ENCODE results near the gene IER5L. TPM values are rescaled to one million over a fixed set of nuclear protein-coding genes. Genes with fewer than 3 reads are reported as not detected.

Gene IER5L
- total RNA-seq, 4 donors from 2014 or later: 5.0 to 24.2 (median 12.9) TPM

- Histone ChIP-seq H3K27me3 (no peaks in the 10 kb centered on the region), H3K27ac (replicated peaks in 1 of 4) (peak overlapping the region; percentile 35 to 55 (median 46)), H3K4me3 (no peak overlapping the region), H3K36me3 (no peaks in the 10 kb centered on the region), H3K9me3 (no peaks in the 10 kb centered on the region), H3K4me1 (peaks cover 5 to 24% (median 10%) of the 10 kb centered on the region in 4 donors)
- TF ChIP-seq, protein P1, sequence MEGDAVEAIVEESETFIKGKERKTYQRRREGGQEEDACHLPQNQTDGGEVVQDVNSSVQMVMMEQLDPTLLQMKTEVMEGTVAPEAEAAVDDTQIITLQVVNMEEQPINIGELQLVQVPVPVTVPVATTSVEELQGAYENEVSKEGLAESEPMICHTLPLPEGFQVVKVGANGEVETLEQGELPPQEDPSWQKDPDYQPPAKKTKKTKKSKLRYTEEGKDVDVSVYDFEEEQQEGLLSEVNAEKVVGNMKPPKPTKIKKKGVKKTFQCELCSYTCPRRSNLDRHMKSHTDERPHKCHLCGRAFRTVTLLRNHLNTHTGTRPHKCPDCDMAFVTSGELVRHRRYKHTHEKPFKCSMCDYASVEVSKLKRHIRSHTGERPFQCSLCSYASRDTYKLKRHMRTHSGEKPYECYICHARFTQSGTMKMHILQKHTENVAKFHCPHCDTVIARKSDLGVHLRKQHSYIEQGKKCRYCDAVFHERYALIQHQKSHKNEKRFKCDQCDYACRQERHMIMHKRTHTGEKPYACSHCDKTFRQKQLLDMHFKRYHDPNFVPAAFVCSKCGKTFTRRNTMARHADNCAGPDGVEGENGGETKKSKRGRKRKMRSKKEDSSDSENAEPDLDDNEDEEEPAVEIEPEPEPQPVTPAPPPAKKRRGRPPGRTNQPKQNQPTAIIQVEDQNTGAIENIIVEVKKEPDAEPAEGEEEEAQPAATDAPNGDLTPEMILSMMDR (IDR thresholded peaks at IDR 0.05): no peak
- TF ChIP-seq POLR2A (IDR thresholded peaks at IDR 0.05; ENCODE audit: low read depth) (no peak), POLR2AphosphoS5 (IDR thresholded peaks at IDR 0.05) (no peak)
- WGBS: 88% methylated on average over 17 of the region's 17 CpGs
- intact Hi-C loops (cut with DNase I): no loop called here
- no peak for DNase-seq (ENCODE audit: extremely low spot score)
Observed at GRCh38 chr9:129224618-129225489, 46.8 kb upstream of the IER5L start.

- intact Hi-C loops (cut with DNase I): no loop called here
- Histone ChIP-seq H3K4me1 (peaks cover 5 to 24% (median 10%) of the 10 kb centered on the region in 4 donors), H3K4me3 (no peak overlapping the region), H3K27ac (replicated peaks in 1 of 4) (peak overlapping the region in 1 of 4 donors; percentile 46), H3K9me3 (no peaks in the 10 kb centered on the region), H3K36me3 (no peaks in the 10 kb centered on the region), H3K27me3 (no peaks in the 10 kb centered on the region)
- 91% methylated on average over 13 of the region's 15 CpGs for whole genome bisulfite sequencing
- TF ChIP-seq, protein P1 (IDR thresholded peaks at IDR 0.05): no peak
- no peak for DNase-seq (ENCODE audit: extremely low spot score)
Observed at GRCh38 chr9:129223551-129224208, 45.6 kb upstream of the IER5L start.

GRCh38 chr9:129222819-129223218 is 44.8 kb upstream of the IER5L start:
- H3K36me3 ChIP-seq: no peaks in the 10 kb centered on the region
- intact Hi-C loops (cut with DNase I): no loop called here
- no peak overlapping the region for H3K27ac ChIP-seq (replicated peaks in 1 of 4)
- TF ChIP-seq POLR2AphosphoS5 (IDR thresholded peaks at IDR 0.05) (no peak), EP300 (IDR thresholded peaks at IDR 0.05) (no peak), POLR2A (IDR thresholded peaks at IDR 0.05; ENCODE audit: low read depth) (no peak)
- TF ChIP-seq, protein P1 (IDR thresholded peaks at IDR 0.05): no peak
- H3K27me3 ChIP-seq: no peaks in the 10 kb centered on the region
- 95% methylated on average over 13 of the region's 13 CpGs for WGBS
- H3K4me3 ChIP-seq: no peak overlapping the region
- H3K4me1 ChIP-seq: peaks cover 5 to 24% (median 10%) of the 10 kb centered on the region in 4 donors
- no peak for DNase-seq (ENCODE audit: extremely low spot score)
- H3K9me3 ChIP-seq: no peaks in the 10 kb centered on the region

DNA sequence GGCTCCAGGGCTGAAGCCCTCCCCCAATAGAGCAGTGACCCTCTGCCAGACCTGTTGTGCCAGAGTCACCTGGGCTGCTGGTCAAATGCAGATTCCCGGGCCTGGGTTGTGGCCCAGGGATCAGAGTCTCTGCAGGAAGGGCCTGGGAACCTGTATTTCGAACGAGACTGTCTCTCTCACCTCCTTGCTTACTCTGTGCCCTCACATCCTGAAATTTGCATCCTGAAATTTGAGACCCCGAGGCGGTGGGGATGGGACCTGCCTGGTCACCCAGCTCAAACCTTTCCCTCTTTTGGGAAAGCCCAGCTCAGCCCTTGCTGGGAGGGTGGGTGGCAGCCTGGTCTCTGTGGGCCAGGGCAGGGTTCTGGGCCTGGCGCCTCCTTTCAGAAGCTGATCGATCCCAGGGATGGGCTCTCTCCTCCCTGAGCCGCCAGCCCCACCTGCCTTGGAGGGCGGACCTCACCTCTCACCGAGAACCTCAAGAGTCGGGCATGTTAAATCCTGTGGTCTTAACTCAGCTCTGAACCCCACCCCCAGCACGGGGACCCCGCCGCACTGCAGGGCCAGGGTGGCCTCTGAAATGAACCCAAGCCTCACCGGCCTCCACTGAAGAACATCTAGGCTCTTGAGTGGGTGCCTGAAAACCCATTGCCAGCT is 44.0 kb upstream of the IER5L start:
- Histone ChIP-seq H3K36me3 (no peaks in the 10 kb centered on the region), H3K27me3 (no peaks in the 10 kb centered on the region), H3K4me3 (no peak overlapping the region), H3K27ac (replicated peaks in 1 of 4) (no peak overlapping the region), H3K4me1 (peaks cover 5 to 24% (median 10%) of the 10 kb centered on the region in 4 donors), H3K9me3 (no peaks in the 10 kb centered on the region)
- intact Hi-C loops (cut with DNase I): no loop called here
- DNase-seq (ENCODE audit: extremely low spot score): no peak
- TF ChIP-seq POLR2AphosphoS5 (IDR thresholded peaks at IDR 0.05): no peak
- TF ChIP-seq, protein P1 (IDR thresholded peaks at IDR 0.05): no peak
- no peak for TF ChIP-seq EP300 (IDR thresholded peaks at IDR 0.05)
- no peak for TF ChIP-seq POLR2A (IDR thresholded peaks at IDR 0.05; ENCODE audit: low read depth)
- WGBS: 81% methylated on average over 12 of the region's 15 CpGs

Data from esophagus muscularis mucosa (tissue), 4 donors.